Endodermal cell (in vitro differentiated cells): ENCODE results near the gene SVOPL. TPM values are rescaled to one million over a fixed set of nuclear protein-coding genes. Genes with fewer than 3 reads are reported as not detected.

Source experiments
- DNase-seq: peaks from one replicate; pipeline ENCODE4 v3.0.0-alpha.2; 2017
- H3K27ac ChIP-seq: 2 replicates; pipeline ENCODE4 v1.5.1; 2013; ENCODE audit warnings: mild to moderate bottlenecking, low read depth, low read length, moderate library complexity
- H3K27me3 ChIP-seq: 2 replicates; pipeline ENCODE4 v1.6.1; 2013; ENCODE audit warnings: mild to moderate bottlenecking, low read length, moderate library complexity; ENCODE audit not compliant: insufficient read depth, control insufficient read depth, poor library complexity, severe bottlenecking
- H3K36me3 ChIP-seq: 2 replicates; pipeline ENCODE4 v1.7.0; 2013; ENCODE audit warnings: mild to moderate bottlenecking, low read length, moderate library complexity; ENCODE audit not compliant: control insufficient read depth, insufficient read depth
- H3K4me1 ChIP-seq: one replicate; pipeline ENCODE4 v1.7.0; 2013; ENCODE audit warnings: low read length; ENCODE audit not compliant: control insufficient read depth, insufficient read depth
- H3K4me3 ChIP-seq: 2 replicates; pipeline ENCODE4 v1.5.1; 2013; ENCODE audit warnings: mild to moderate bottlenecking, low read length, moderate library complexity
- H3K9ac ChIP-seq: 2 replicates; pipeline ENCODE4 v1.6.1; 2013; ENCODE audit warnings: mild to moderate bottlenecking, low read length, moderate library complexity; ENCODE audit not compliant: poor library complexity, severe bottlenecking; ENCODE audit errors: extremely low read depth
- H3K9me3 ChIP-seq: 2 replicates; pipeline ENCODE4 v1.6.1; 2013; ENCODE audit warnings: mild to moderate bottlenecking, low read length, moderate library complexity; ENCODE audit not compliant: control insufficient read depth
- H3K27ac Mint-ChIP-seq: 2 replicates; pipeline ENCODE4 v1.8.0; 2020; ENCODE audit warnings: mixed read lengths
- H3K27me3 Mint-ChIP-seq: 2 replicates; pipeline ENCODE4 v1.8.0; 2021; ENCODE audit warnings: mild to moderate bottlenecking, mixed read lengths; ENCODE audit not compliant: insufficient read depth
- H3K36me3 Mint-ChIP-seq: 2 replicates; pipeline ENCODE4 v1.8.0; 2020; ENCODE audit warnings: low read depth, mixed read lengths
- H3K4me1 Mint-ChIP-seq: 2 replicates; pipeline ENCODE4 v1.8.0; 2020; ENCODE audit warnings: mixed read lengths
- H3K4me3 Mint-ChIP-seq: 2 replicates; pipeline ENCODE4 v1.8.0; 2020; ENCODE audit warnings: mild to moderate bottlenecking, moderate library complexity, mixed read lengths
- H3K9me3 Mint-ChIP-seq: 2 replicates; pipeline ENCODE4 v1.8.0; 2020; ENCODE audit warnings: mild to moderate bottlenecking, mixed read lengths
- CTCF ChIP-seq: fragments of 200-600 bp; sonication (generic); conservative IDR thresholded peaks from 2 replicates; pipeline ENCODE4 v1.5.0; 2021; ENCODE audit warnings: antibody characterized with exemption, mild to moderate bottlenecking
- WGBS, 2 experiments: methylation state at CpG; one replicate each; pipeline versions ENCODE4 v1.1.5 to v1.1.7; 2013; ENCODE audit warnings: missing lambda C conversion rate in 2 of 2, mixed read lengths in 1 of 2; ENCODE audit not compliant: insufficient coverage in 1 of 2, insufficient read length in 1 of 2; 5-methylcytosine and 5-hydroxymethylcytosine counted together
- total RNA-seq, 2 donors: library from RNA; stranded (reverse); fragmentation: NEBNext Ultra II Directional in 1 of 2; extraction: Animal tissue kit (Norgen Biotek cat#: 25700) in 1 of 2; gene quantifications; 2 replicates in 1 of 2; 3 replicates in 1 of 2; pipeline ENCODE4 v1.2.1, GENCODE V29; 2021

SVOPL gene
- total RNA-seq, 2 donors from 2014 or later, result 0.86 to 0.95 TPM

GRCh38 chr7:138554674-138555073 lies 146.5 kb downstream of the SVOPL start:
- Histone ChIP-seq H3K4me3 (peak overlapping the region; percentile 61), H3K27me3 (no peaks in the 10 kb centered on the region), H3K27ac (no peak overlapping the region), H3K36me3 (peaks cover 98% of the 10 kb centered on the region), H3K9me3 (peaks cover 88% of the 10 kb centered on the region), H3K9ac (no peak overlapping the region), H3K4me1 (no peaks in the 10 kb centered on the region)
- H3K4me1 Mint-ChIP-seq, result no peaks in the 10 kb centered on the region
- H3K36me3 Mint-ChIP-seq, result peaks cover 96% of the 10 kb centered on the region
- TF ChIP-seq CTCF, result no peak
- H3K9me3 Mint-ChIP-seq, result peaks cover 67% of the 10 kb centered on the region
- no peak overlapping the region for H3K27ac Mint-ChIP-seq
- no peak overlapping the region for H3K4me3 Mint-ChIP-seq
- H3K27me3 Mint-ChIP-seq, result no peaks in the 10 kb centered on the region
- no peak for DNase-seq
- WGBS, 2 experiments, result 97 to 100% methylated on average over 2 to 4 of the region's 4 CpGs

- no peaks in the 10 kb centered on the region for H3K4me1 ChIP-seq
- Mint-ChIP-seq H3K27me3 (no peaks in the 10 kb centered on the region), H3K27ac (no peak overlapping the region), H3K4me1 (no peaks in the 10 kb centered on the region), H3K36me3 (peaks cover 95% of the 10 kb centered on the region), H3K9me3 (peaks cover 61% of the 10 kb centered on the region), H3K4me3 (no peak overlapping the region)
- no peaks in the 10 kb centered on the region for H3K27me3 ChIP-seq
- TF ChIP-seq CTCF, result no peak
- peaks cover 80% of the 10 kb centered on the region for H3K9me3 ChIP-seq
- no peak overlapping the region for H3K4me3 ChIP-seq
- no peak overlapping the region for H3K9ac ChIP-seq
- H3K27ac ChIP-seq, result no peak overlapping the region
- 92 to 96% methylated on average over 2 to 4 of the region's 4 CpGs for WGBS, 2 experiments
- peaks cover 97% of the 10 kb centered on the region for H3K36me3 ChIP-seq
- DNase-seq, result no peak
Observed at GRCh38 chr7:138553805-138554204, 147.4 kb downstream of the SVOPL start.

- Histone ChIP-seq H3K4me1 (no peaks in the 10 kb centered on the region), H3K36me3 (peaks cover 95% of the 10 kb centered on the region), H3K27me3 (no peaks in the 10 kb centered on the region), H3K9me3 (peaks cover 64% of the 10 kb centered on the region), H3K4me3 (no peak overlapping the region), H3K9ac (no peak overlapping the region), H3K27ac (no peak overlapping the region)
- Mint-ChIP-seq H3K27me3 (no peaks in the 10 kb centered on the region), H3K27ac (no peak overlapping the region), H3K4me1 (no peaks in the 10 kb centered on the region), H3K36me3 (peaks cover 89% of the 10 kb centered on the region), H3K9me3 (peaks cover 36% of the 10 kb centered on the region), H3K4me3 (no peak overlapping the region)
- DNase-seq, result no peak
- no peak for TF ChIP-seq CTCF
- WGBS, 2 experiments, result 94 to 100% methylated on average over 1 to 3 of the region's 3 CpGs
Observed at GRCh38 chr7:138551102-138551501, 150.1 kb downstream of the SVOPL start.
